B cell (primary cell): ENCODE measurements around the gene NOL4L. TPM values are rescaled to one million over a fixed set of nuclear protein-coding genes. Genes with fewer than 3 reads are reported as not detected.

Experiments used
- ATAC-seq: fragments of 200-7000 bp; cut with Tn5 transposase; one replicate; pipeline ENCODE4 v1.10.0; 2021; ENCODE audit warnings: low read depth, mild to moderate bottlenecking, moderate number of reproducible peaks, moderate library complexity
- CTCF ChIA-PET: fragments of 350-600 bp; sonication (Branson Sonifier 250); formaldehyde crosslinking; loops from one replicate; lab custom pipeline; 2021; ENCODE audit warnings: antibody characterized with exemption, inconsistent platforms; lab: Charles Lee
- POLR2A ChIA-PET: fragments of 350-600 bp; sonication (Branson Sonifier 250); formaldehyde crosslinking; loops from one replicate; lab custom pipeline; 2021; ENCODE audit warnings: antibody characterized with exemption; lab: Charles Lee
- DNase-seq: peaks from one replicate; pipeline ENCODE4 v3.0.0; 2013
- H2AFZ ChIP-seq: 2 replicates; pipeline ENCODE4 v1.6.1; 2012; ENCODE audit warnings: mild to moderate bottlenecking, low read depth, low read length; ENCODE audit not compliant: insufficient read depth, poor library complexity, severe bottlenecking
- H3K27ac ChIP-seq, 2 donors: 1 replicate in 1 of 2; 2 replicates in 1 of 2; pipeline ENCODE4 v1.5.1; 2012 to 2013; ENCODE audit warnings: low read length in 2 of 2, mild to moderate bottlenecking in 2 of 2, moderate library complexity in 1 of 2
- H3K27me3 ChIP-seq, 4 experiments: fragments of 200-600 bp in 1 of 4; sonication (generic) in 1 of 4; replicated peaks in 1 of 4; 1 replicate in 2 of 4; 2 replicates in 2 of 4; pipeline versions ENCODE4 v1.6.1 to v1.7.0; 2013 to 2016; ENCODE audit warnings: low read length in 3 of 4, mild to moderate bottlenecking in 2 of 4, mixed read lengths in 1 of 4, moderate library complexity in 1 of 4; ENCODE audit not compliant: insufficient read depth in 4 of 4, control insufficient read depth in 3 of 4; ENCODE audit errors: control extremely low read depth in 1 of 4
- H3K36me3 ChIP-seq, 2 experiments: replicated peaks in 1 of 2; 1 replicate in 1 of 2; 2 replicates in 1 of 2; pipeline versions ENCODE4 v1.6.1 to v1.7.1; 2013; ENCODE audit warnings: low read length in 1 of 2; ENCODE audit not compliant: insufficient read depth in 2 of 2, control insufficient read depth in 1 of 2; ENCODE audit errors: control extremely low read depth in 1 of 2, extremely low read depth in 1 of 2
- H3K4me1 ChIP-seq, 2 donors: fragments of 200-600 bp in 1 of 2; sonication (generic) in 1 of 2; 1 replicate in 1 of 2; 2 replicates in 1 of 2; pipeline versions ENCODE4 v1.5.1 to v1.6.1; 2013 to 2017; ENCODE audit warnings: low read length in 2 of 2; ENCODE audit not compliant: control insufficient read depth in 2 of 2, insufficient read depth in 2 of 2
- H3K4me2 ChIP-seq: replicated peaks from 2 replicates; pipeline ENCODE3; 2012; ENCODE audit warnings: mild to moderate bottlenecking, low read depth, low read length; ENCODE audit not compliant: poor library complexity, severe bottlenecking
- H3K4me3 ChIP-seq, 5 experiments: fragments of 200-600 bp in 1 of 5; sonication (generic) in 1 of 5; 1 replicate in 3 of 5; 2 replicates in 2 of 5; pipeline versions ENCODE4 v1.5.1 to v1.7.0; 2011 to 2016; ENCODE audit warnings: low read length in 4 of 5, mild to moderate bottlenecking in 4 of 5, low read depth in 2 of 5, control low read depth in 1 of 5, moderate library complexity in 1 of 5; ENCODE audit not compliant: insufficient read depth in 1 of 5; ENCODE audit errors: control extremely low read depth in 1 of 5, extremely low read depth in 1 of 5
- H3K79me2 ChIP-seq: fragments of 200-600 bp; sonication (generic); one replicate; pipeline ENCODE4 v1.6.0; 2016; ENCODE audit warnings: low read length; ENCODE audit not compliant: control insufficient read depth, insufficient read depth
- H3K9ac ChIP-seq: fragments of 200-600 bp; sonication (generic); 2 replicates; pipeline ENCODE4 v1.6.1; 2017; ENCODE audit warnings: mild to moderate bottlenecking, low read length, moderate library complexity
- H3K9me3 ChIP-seq, 3 donors: one replicate each; pipeline versions ENCODE4 v1.6.1 to v1.7.1; 2013; ENCODE audit warnings: low read length in 2 of 3; ENCODE audit not compliant: control insufficient read depth in 2 of 3, insufficient read depth in 1 of 3; ENCODE audit errors: control extremely low read depth in 1 of 3
- H4K20me1 ChIP-seq: 2 replicates; pipeline ENCODE4 v1.6.0; 2012; ENCODE audit warnings: mild to moderate bottlenecking, low read length; ENCODE audit not compliant: insufficient read depth, control insufficient read depth, poor library complexity, severe bottlenecking
- H3K27ac Mint-ChIP-seq: one replicate; pipeline ENCODE4 v1.8.0; 2021; ENCODE audit warnings: mixed read lengths
- H3K27me3 Mint-ChIP-seq: one replicate; pipeline ENCODE4 v1.8.0; 2021; ENCODE audit warnings: mixed read lengths
- H3K4me1 Mint-ChIP-seq: one replicate; pipeline ENCODE4 v1.8.0; 2021; ENCODE audit warnings: mixed read lengths
- H3K4me3 Mint-ChIP-seq: one replicate; pipeline ENCODE4 v1.8.0; 2021; ENCODE audit warnings: mixed read lengths
- H3K9me3 Mint-ChIP-seq: one replicate; pipeline ENCODE4 v1.8.0; 2022; ENCODE audit warnings: mixed read lengths; ENCODE audit not compliant: insufficient read depth
- EZH2 ChIP-seq: IDR thresholded peaks from 2 replicates; pipeline ENCODE4 v1.6.1; 2012; ENCODE audit warnings: borderline replicate concordance, low read depth, mild to moderate bottlenecking, moderate library complexity, low read length; ENCODE audit not compliant: insufficient read depth, poor library complexity, severe bottlenecking
- WGBS: methylation state at CpG from one replicate; pipeline ENCODE4 v1.1.5; 2013; ENCODE audit warnings: missing lambda C conversion rate; ENCODE audit not compliant: insufficient coverage; 5-methylcytosine and 5-hydroxymethylcytosine counted together
- intact Hi-C: fragments of 100-400 bp; cut with micrococcal nuclease; formaldehyde crosslinking; loops from one replicate; pipeline ENCODE4 v1.10.0; 2022
- polyA plus RNA-seq: library from polyadenylated mRNA; depleted of rRNA; stranded (reverse); fragments of >200 nt; gene quantifications from 2 replicates; pipeline ENCODE4 v1.2.3, GENCODE V29; 2012
- total RNA-seq, 2 donors: library from RNA; stranded (reverse); fragments of 120-200 nt in 1 of 2; gene quantifications; 1 replicate in 1 of 2; 2 replicates in 1 of 2; pipeline versions ENCODE4 v1.2.3 to v1.2.4, GENCODE V29; 2013 to 2022
- TF ChIP-seq, protein P1 (sequence below): fragments of 200-600 bp; IDR thresholded peaks from one replicate; pipeline ENCODE4 v1.8.0; 2022; ENCODE audit warnings: antibody characterized with exemption, mild to moderate bottlenecking

The NOL4L gene
- total and polyA plus RNA-seq, 2 donors (not counting 1 experiment from before 2014, with no cell fraction given), result 6.5 to 7.9 TPM

GRCh38 chr20:32455901-32456701 lies 129.0 kb downstream of the NOL4L start:
- Mint-ChIP-seq H3K27ac (no peak overlapping the region), H3K4me1 (peaks cover 12% of the 10 kb centered on the region), H3K27me3 (no peaks in the 10 kb centered on the region), H3K4me3 (no peak overlapping the region), H3K9me3 (no peaks in the 10 kb centered on the region)
- H3K36me3 ChIP-seq, result peaks cover 0 to 5% of the 10 kb centered on the region in 2 experiments
- no peak overlapping the region for H3K27ac ChIP-seq
- ChIA-PET CTCF (interaction anchor here (0.7 to 1.8 kb wide), 3 partner anchors 10 to 172 kb away, joined by 3 to 4 read pairs (median 4); no protein-coding TSS in a partner anchor), POLR2A (no interaction called here)
- no peaks in the 10 kb centered on the region for H3K27me3 ChIP-seq
- ATAC-seq, result no peak
- intact Hi-C loops, result no loop called here
- H3K4me3 ChIP-seq, result no peak overlapping the region
- H3K9me3 ChIP-seq, result no peaks in the 10 kb centered on the region
- no peak overlapping the region for H3K4me2 ChIP-seq
- H3K79me2 ChIP-seq, result no peaks in the 10 kb centered on the region
- WGBS, result 95% methylated on average over 27 of the region's 35 CpGs
- TF ChIP-seq, protein P1, sequence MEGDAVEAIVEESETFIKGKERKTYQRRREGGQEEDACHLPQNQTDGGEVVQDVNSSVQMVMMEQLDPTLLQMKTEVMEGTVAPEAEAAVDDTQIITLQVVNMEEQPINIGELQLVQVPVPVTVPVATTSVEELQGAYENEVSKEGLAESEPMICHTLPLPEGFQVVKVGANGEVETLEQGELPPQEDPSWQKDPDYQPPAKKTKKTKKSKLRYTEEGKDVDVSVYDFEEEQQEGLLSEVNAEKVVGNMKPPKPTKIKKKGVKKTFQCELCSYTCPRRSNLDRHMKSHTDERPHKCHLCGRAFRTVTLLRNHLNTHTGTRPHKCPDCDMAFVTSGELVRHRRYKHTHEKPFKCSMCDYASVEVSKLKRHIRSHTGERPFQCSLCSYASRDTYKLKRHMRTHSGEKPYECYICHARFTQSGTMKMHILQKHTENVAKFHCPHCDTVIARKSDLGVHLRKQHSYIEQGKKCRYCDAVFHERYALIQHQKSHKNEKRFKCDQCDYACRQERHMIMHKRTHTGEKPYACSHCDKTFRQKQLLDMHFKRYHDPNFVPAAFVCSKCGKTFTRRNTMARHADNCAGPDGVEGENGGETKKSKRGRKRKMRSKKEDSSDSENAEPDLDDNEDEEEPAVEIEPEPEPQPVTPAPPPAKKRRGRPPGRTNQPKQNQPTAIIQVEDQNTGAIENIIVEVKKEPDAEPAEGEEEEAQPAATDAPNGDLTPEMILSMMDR, result no peak
- TF ChIP-seq EZH2, result no peak
- H3K9ac ChIP-seq, result no peak overlapping the region
- no peaks in the 10 kb centered on the region for H4K20me1 ChIP-seq
- DNase-seq, result no peak
- peaks cover 0 to 13% of the 10 kb centered on the region in 2 donors for H3K4me1 ChIP-seq
- H2AFZ ChIP-seq, result no peak overlapping the region
